ENCODE measurements around the gene ST8SIA6. TPM values are rescaled to one million over a fixed set of nuclear protein-coding genes. Genes with fewer than 3 reads are reported as not detected.

Gene ST8SIA6
- total RNA-seq, 1 donor from 2014 or later = 0.13 TPM

GRCh38 chr10:17429490-17429889 is 24.9 kb downstream of the ST8SIA6 start:
- Mint-ChIP-seq H3K36me3 (ENCODE audit: low read depth) (no peaks in the 10 kb centered on the region), H3K27me3 (peaks cover 22% of the 10 kb centered on the region), H3K9me3 (no peaks in the 10 kb centered on the region), H3K4me3 (peak overlapping the region; percentile 66), H3K27ac (no peak overlapping the region), H3K4me1 (peaks cover 52% of the 10 kb centered on the region)
- TF ChIP-seq, protein P1, sequence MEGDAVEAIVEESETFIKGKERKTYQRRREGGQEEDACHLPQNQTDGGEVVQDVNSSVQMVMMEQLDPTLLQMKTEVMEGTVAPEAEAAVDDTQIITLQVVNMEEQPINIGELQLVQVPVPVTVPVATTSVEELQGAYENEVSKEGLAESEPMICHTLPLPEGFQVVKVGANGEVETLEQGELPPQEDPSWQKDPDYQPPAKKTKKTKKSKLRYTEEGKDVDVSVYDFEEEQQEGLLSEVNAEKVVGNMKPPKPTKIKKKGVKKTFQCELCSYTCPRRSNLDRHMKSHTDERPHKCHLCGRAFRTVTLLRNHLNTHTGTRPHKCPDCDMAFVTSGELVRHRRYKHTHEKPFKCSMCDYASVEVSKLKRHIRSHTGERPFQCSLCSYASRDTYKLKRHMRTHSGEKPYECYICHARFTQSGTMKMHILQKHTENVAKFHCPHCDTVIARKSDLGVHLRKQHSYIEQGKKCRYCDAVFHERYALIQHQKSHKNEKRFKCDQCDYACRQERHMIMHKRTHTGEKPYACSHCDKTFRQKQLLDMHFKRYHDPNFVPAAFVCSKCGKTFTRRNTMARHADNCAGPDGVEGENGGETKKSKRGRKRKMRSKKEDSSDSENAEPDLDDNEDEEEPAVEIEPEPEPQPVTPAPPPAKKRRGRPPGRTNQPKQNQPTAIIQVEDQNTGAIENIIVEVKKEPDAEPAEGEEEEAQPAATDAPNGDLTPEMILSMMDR (IDR thresholded peaks at IDR 0.05) = no peak
- intact Hi-C loops (cut with micrococcal nuclease) = no loop called here
- POLR2A ChIA-PET = no interaction called here
- DNase-seq (no peak), ATAC-seq (ENCODE audit: low read depth) (no peak)
- CTCF ChIA-PET = interaction anchor here (0.6 to 1.2 kb wide), 3 partner anchors 14 to 586 kb away, joined by 3 read pairs; no protein-coding TSS in a partner anchor

GRCh38 chr10:17428351-17429097 is 25.9 kb downstream of the ST8SIA6 start:
- TF ChIP-seq, protein P1 (IDR thresholded peaks at IDR 0.05) = no peak
- CTCF ChIA-PET = interaction anchor here (0.5 to 1.3 kb wide), 3 partner anchors 13 to 581 kb away, joined by 3 read pairs; no protein-coding TSS in a partner anchor
- ATAC-seq (ENCODE audit: low read depth) = peak; percentile 34

GRCh38 chr10:17427666-17428350 is 26.6 kb downstream of the ST8SIA6 start:
- Mint-ChIP-seq H3K4me1 (peaks cover 57% of the 10 kb centered on the region), H3K27ac (no peak overlapping the region), H3K4me3 (peak overlapping the region; percentile 66), H3K36me3 (ENCODE audit: low read depth) (no peaks in the 10 kb centered on the region), H3K9me3 (no peaks in the 10 kb centered on the region), H3K27me3 (peaks cover 12% of the 10 kb centered on the region)
- TF ChIP-seq, protein P1 (IDR thresholded peaks at IDR 0.05) = no peak
- ChIA-PET POLR2A (no interaction called here), CTCF (interaction anchor here (0.5 to 1.3 kb wide), 2 partner anchors 14 to 580 kb away, joined by 3 read pairs; no protein-coding TSS in a partner anchor)
- no peak for DNase-seq
- intact Hi-C loops (cut with micrococcal nuclease) = no loop called here
- ATAC-seq (ENCODE audit: low read depth) = no peak

More at GRCh38 chr10:17428351-17429097, 25.9 kb downstream of the ST8SIA6 start:
- H3K9me3 Mint-ChIP-seq = no peaks in the 10 kb centered on the region
- H3K4me1 Mint-ChIP-seq = peaks cover 55% of the 10 kb centered on the region
- DNase-seq = no peak
- intact Hi-C loops (cut with micrococcal nuclease) = no loop called here
- no peaks in the 10 kb centered on the region for H3K36me3 Mint-ChIP-seq (ENCODE audit: low read depth)
- peaks cover 12% of the 10 kb centered on the region for H3K27me3 Mint-ChIP-seq
- H3K4me3 Mint-ChIP-seq = peak overlapping the region; percentile 66
- POLR2A ChIA-PET = no interaction called here
- peak overlapping the region; percentile 4 for H3K27ac Mint-ChIP-seq

GRCh38 chr10:17427201-17427600 is 27.2 kb downstream of the ST8SIA6 start:
- TF ChIP-seq, protein P1 (IDR thresholded peaks at IDR 0.05) = no peak
- no peak for DNase-seq
- CTCF ChIA-PET = no interaction called here
- no peak overlapping the region for H3K27ac Mint-ChIP-seq
- H3K4me1 Mint-ChIP-seq = peaks cover 57% of the 10 kb centered on the region
- H3K4me3 Mint-ChIP-seq = no peak overlapping the region
- H3K36me3 Mint-ChIP-seq (ENCODE audit: low read depth) = no peaks in the 10 kb centered on the region
- ATAC-seq (ENCODE audit: low read depth) = no peak
- intact Hi-C loops (cut with micrococcal nuclease) = no loop called here
- no peaks in the 10 kb centered on the region for H3K9me3 Mint-ChIP-seq
- POLR2A ChIA-PET = no interaction called here
- peaks cover 12% of the 10 kb centered on the region for H3K27me3 Mint-ChIP-seq

DNA sequence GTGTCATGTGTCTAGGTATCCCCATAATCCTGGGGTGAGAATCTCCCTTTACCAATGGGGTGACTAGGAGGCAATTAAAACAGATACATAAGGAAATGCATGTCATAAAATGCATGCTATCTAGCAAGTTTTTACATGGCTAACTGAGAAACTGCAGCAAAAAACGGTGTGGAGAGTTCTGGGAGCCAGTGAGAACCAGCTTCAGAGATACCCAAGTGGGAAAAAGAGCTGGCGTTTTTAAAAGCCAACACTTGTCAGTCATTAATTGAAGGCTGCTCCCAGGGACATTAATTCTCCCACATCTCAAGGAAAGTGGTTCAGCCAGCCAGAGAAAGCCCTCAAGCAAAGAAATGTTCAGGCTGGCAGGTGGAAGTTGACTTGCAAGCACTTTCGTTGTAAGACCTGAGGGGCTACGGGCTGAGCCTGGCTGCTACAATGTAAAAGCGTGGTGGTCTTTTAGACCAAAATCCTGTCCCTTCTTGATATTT is 28.1 kb downstream of the ST8SIA6 start:
- Mint-ChIP-seq H3K27ac (no peak overlapping the region), H3K4me1 (peaks cover 51% of the 10 kb centered on the region), H3K4me3 (no peak overlapping the region), H3K36me3 (ENCODE audit: low read depth) (no peaks in the 10 kb centered on the region), H3K9me3 (no peaks in the 10 kb centered on the region), H3K27me3 (peaks cover 6% of the 10 kb centered on the region)
- ATAC-seq (ENCODE audit: low read depth) = no peak
- intact Hi-C loops (cut with micrococcal nuclease) = no loop called here
- CTCF ChIA-PET = no interaction called here
- TF ChIP-seq, protein P1 (IDR thresholded peaks at IDR 0.05) = no peak
- DNase-seq = no peak
- POLR2A ChIA-PET = no interaction called here

Measured in activated B cell treated with CpG ODN at 0.5 μM for 24 hours (primary cell).